Measurements from ENCODE around the gene BCL11A.

Gene BCL11A

GRCh38 chr2:60473546-60473945 is 79.9 kb downstream of the BCL11A start:
- no peak for TF ChIP-seq PPARA (CRISPR knock-in tag; IDR thresholded peaks at IDR 0.05; ENCODE audit: borderline replicate concordance)
- TF ChIP-seq ZFP3 (CRISPR knock-in tag; IDR thresholded peaks at IDR 0.05) = no peak
- no peak for TF ChIP-seq POU6F1 (CRISPR knock-in tag; IDR thresholded peaks at IDR 0.05; ENCODE audit: borderline replicate concordance, low read depth)
- TF ChIP-seq ARNTL (CRISPR knock-in tag; IDR thresholded peaks at IDR 0.05; ENCODE audit: borderline replicate concordance, low read depth) = no peak
- TF ChIP-seq OSR1 (CRISPR knock-in tag; IDR thresholded peaks at IDR 0.05) = no peak
- no peak for TF ChIP-seq GLIS3 (CRISPR knock-in tag; IDR thresholded peaks at IDR 0.05)
- no peak for TF ChIP-seq SNAI2 (CRISPR knock-in tag; IDR thresholded peaks at IDR 0.05)
- no peak for TF ChIP-seq BACH2 (CRISPR knock-in tag; IDR thresholded peaks at IDR 0.05; ENCODE audit: borderline replicate concordance)
- no peak for TF ChIP-seq TOX (CRISPR knock-in tag; IDR thresholded peaks at IDR 0.05; ENCODE audit: borderline replicate concordance)
- no peak for TF ChIP-seq CSDC2 (CRISPR knock-in tag; IDR thresholded peaks at IDR 0.05)
- no peak for TF ChIP-seq ISL1 (CRISPR knock-in tag; IDR thresholded peaks at IDR 0.05)
- TF ChIP-seq, protein P1, sequence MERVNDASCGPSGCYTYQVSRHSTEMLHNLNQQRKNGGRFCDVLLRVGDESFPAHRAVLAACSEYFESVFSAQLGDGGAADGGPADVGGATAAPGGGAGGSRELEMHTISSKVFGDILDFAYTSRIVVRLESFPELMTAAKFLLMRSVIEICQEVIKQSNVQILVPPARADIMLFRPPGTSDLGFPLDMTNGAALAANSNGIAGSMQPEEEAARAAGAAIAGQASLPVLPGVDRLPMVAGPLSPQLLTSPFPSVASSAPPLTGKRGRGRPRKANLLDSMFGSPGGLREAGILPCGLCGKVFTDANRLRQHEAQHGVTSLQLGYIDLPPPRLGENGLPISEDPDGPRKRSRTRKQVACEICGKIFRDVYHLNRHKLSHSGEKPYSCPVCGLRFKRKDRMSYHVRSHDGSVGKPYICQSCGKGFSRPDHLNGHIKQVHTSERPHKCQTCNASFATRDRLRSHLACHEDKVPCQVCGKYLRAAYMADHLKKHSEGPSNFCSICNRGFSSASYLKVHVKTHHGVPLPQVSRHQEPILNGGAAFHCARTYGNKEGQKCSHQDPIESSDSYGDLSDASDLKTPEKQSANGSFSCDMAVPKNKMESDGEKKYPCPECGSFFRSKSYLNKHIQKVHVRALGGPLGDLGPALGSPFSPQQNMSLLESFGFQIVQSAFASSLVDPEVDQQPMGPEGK (CRISPR knock-in tag; IDR thresholded peaks at IDR 0.05; ENCODE audit: borderline replicate concordance) = no peak
- no peak for TF ChIP-seq ZNF70 (CRISPR knock-in tag; IDR thresholded peaks at IDR 0.05)
- no peak for TF ChIP-seq RARB (CRISPR knock-in tag; IDR thresholded peaks at IDR 0.05)
- TF ChIP-seq ZNF8 (CRISPR knock-in tag; IDR thresholded peaks at IDR 0.05) = no peak
- TF ChIP-seq TCF4 (CRISPR knock-in tag; IDR thresholded peaks at IDR 0.05; ENCODE audit: borderline replicate concordance) = no peak
- no peak for TF ChIP-seq ESRRG (CRISPR knock-in tag; IDR thresholded peaks at IDR 0.05)
- TF ChIP-seq ZC3H10 (CRISPR knock-in tag; IDR thresholded peaks at IDR 0.05) = no peak
- TF ChIP-seq ZNF565 (CRISPR knock-in tag; conservative IDR thresholded peaks at IDR 0.05; ENCODE audit: low read depth) = no peak
- TF ChIP-seq, protein P2, sequence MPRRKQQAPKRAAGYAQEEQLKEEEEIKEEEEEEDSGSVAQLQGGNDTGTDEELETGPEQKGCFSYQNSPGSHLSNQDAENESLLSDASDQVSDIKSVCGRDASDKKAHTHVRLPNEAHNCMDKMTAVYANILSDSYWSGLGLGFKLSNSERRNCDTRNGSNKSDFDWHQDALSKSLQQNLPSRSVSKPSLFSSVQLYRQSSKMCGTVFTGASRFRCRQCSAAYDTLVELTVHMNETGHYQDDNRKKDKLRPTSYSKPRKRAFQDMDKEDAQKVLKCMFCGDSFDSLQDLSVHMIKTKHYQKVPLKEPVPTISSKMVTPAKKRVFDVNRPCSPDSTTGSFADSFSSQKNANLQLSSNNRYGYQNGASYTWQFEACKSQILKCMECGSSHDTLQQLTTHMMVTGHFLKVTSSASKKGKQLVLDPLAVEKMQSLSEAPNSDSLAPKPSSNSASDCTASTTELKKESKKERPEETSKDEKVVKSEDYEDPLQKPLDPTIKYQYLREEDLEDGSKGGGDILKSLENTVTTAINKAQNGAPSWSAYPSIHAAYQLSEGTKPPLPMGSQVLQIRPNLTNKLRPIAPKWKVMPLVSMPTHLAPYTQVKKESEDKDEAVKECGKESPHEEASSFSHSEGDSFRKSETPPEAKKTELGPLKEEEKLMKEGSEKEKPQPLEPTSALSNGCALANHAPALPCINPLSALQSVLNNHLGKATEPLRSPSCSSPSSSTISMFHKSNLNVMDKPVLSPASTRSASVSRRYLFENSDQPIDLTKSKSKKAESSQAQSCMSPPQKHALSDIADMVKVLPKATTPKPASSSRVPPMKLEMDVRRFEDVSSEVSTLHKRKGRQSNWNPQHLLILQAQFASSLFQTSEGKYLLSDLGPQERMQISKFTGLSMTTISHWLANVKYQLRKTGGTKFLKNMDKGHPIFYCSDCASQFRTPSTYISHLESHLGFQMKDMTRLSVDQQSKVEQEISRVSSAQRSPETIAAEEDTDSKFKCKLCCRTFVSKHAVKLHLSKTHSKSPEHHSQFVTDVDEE (CRISPR knock-in tag; IDR thresholded peaks at IDR 0.05) = no peak
- no peak for ATAC-seq

GRCh38 chr2:60472663-60473289 is 80.7 kb downstream of the BCL11A start:
- no peak for ATAC-seq
- TF ChIP-seq, protein P3, sequence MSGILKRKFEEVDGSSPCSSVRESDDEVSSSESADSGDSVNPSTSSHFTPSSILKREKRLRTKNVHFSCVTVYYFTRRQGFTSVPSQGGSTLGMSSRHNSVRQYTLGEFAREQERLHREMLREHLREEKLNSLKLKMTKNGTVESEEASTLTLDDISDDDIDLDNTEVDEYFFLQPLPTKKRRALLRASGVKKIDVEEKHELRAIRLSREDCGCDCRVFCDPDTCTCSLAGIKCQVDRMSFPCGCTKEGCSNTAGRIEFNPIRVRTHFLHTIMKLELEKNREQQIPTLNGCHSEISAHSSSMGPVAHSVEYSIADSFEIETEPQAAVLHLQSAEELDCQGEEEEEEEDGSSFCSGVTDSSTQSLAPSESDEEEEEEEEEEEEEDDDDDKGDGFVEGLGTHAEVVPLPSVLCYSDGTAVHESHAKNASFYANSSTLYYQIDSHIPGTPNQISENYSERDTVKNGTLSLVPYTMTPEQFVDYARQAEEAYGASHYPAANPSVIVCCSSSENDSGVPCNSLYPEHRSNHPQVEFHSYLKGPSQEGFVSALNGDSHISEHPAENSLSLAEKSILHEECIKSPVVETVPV (CRISPR knock-in tag; IDR thresholded peaks at IDR 0.05) = no peak
- TF ChIP-seq CREB5 (CRISPR knock-in tag; IDR thresholded peaks at IDR 0.05; ENCODE audit: low read depth) = no peak
- TF ChIP-seq ISL1 (CRISPR knock-in tag; IDR thresholded peaks at IDR 0.05) = no peak
- no peak for TF ChIP-seq ZFP3 (CRISPR knock-in tag; IDR thresholded peaks at IDR 0.05)
- no peak for TF ChIP-seq BACH2 (CRISPR knock-in tag; IDR thresholded peaks at IDR 0.05; ENCODE audit: borderline replicate concordance)
- no peak for TF ChIP-seq ESRRG (CRISPR knock-in tag; IDR thresholded peaks at IDR 0.05)
- TF ChIP-seq GLIS3 (CRISPR knock-in tag; IDR thresholded peaks at IDR 0.05) = no peak
- TF ChIP-seq, protein P2 (CRISPR knock-in tag; IDR thresholded peaks at IDR 0.05) = no peak
- TF ChIP-seq ZC3H10 (CRISPR knock-in tag; IDR thresholded peaks at IDR 0.05) = no peak
- TF ChIP-seq TCF4 (CRISPR knock-in tag; IDR thresholded peaks at IDR 0.05; ENCODE audit: borderline replicate concordance) = no peak
- TF ChIP-seq CSDC2 (CRISPR knock-in tag; IDR thresholded peaks at IDR 0.05) = no peak
- TF ChIP-seq ZNF70 (CRISPR knock-in tag; IDR thresholded peaks at IDR 0.05) = no peak
- TF ChIP-seq ARNTL (CRISPR knock-in tag; IDR thresholded peaks at IDR 0.05; ENCODE audit: borderline replicate concordance, low read depth) = no peak
- no peak for TF ChIP-seq ZNF565 (CRISPR knock-in tag; conservative IDR thresholded peaks at IDR 0.05; ENCODE audit: low read depth)
- no peak for TF ChIP-seq POU6F1 (CRISPR knock-in tag; IDR thresholded peaks at IDR 0.05; ENCODE audit: borderline replicate concordance, low read depth)
- TF ChIP-seq TOX (CRISPR knock-in tag; IDR thresholded peaks at IDR 0.05; ENCODE audit: borderline replicate concordance) = no peak
- no peak for TF ChIP-seq ZFP30 (CRISPR knock-in tag; IDR thresholded peaks at IDR 0.05)
- TF ChIP-seq ZNF8 (CRISPR knock-in tag; IDR thresholded peaks at IDR 0.05) = no peak

Data from SK-N-SH treated with all-trans-retinoic acid at 6 μM for 48 hours (cell line).